ENCODE results near the gene HM13. TPM values are rescaled to one million over a fixed set of nuclear protein-coding genes. Genes with fewer than 3 reads are reported as not detected.
A peak's percentile ranks its signal among the peaks of the same experiment; 100 is the strongest.

HM13 gene
- total and polyA plus RNA-seq, 8 donors, result 10.7 to 181 (median 91.8) TPM

DNA sequence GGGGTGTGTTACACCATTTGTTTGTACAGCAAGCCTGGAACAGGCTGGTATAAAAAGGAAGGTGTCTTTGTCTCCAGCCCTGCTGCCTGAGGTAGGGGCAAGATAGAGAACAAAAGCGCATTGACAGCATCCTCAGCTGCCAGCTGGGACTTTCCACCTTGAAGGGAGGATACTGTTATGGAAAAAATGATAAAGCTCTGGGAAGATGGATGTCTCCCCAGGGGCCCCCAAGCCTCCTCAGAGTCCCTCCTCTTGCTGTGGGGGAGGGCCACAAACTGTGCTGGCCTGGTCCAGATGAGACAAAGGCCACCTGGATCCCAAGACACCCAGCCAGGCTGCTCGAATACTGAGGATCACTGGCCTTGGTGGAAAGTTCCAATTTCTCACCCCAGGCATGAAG lies 26.1 kb upstream of the HM13 start:
- Histone ChIP-seq H3K4me3 (no peak overlapping the region), H3K27me3 (peaks cover 0 to 22% (median 9%) of the 10 kb centered on the region in 3 donors), H3K36me3 (no peaks in the 10 kb centered on the region), H3K4me1 (peaks cover 0 to 10% (median 8%) of the 10 kb centered on the region in 4 donors), H3K27ac (no peak overlapping the region), H3K9me3 (no peaks in the 10 kb centered on the region)
- DNase-seq, result peak in 1 of 2 donors; percentile 60
- intact Hi-C loops (cut with DNase I; ENCODE audit: low total_unique reads), result no loop called here
- TF ChIP-seq, protein P1, sequence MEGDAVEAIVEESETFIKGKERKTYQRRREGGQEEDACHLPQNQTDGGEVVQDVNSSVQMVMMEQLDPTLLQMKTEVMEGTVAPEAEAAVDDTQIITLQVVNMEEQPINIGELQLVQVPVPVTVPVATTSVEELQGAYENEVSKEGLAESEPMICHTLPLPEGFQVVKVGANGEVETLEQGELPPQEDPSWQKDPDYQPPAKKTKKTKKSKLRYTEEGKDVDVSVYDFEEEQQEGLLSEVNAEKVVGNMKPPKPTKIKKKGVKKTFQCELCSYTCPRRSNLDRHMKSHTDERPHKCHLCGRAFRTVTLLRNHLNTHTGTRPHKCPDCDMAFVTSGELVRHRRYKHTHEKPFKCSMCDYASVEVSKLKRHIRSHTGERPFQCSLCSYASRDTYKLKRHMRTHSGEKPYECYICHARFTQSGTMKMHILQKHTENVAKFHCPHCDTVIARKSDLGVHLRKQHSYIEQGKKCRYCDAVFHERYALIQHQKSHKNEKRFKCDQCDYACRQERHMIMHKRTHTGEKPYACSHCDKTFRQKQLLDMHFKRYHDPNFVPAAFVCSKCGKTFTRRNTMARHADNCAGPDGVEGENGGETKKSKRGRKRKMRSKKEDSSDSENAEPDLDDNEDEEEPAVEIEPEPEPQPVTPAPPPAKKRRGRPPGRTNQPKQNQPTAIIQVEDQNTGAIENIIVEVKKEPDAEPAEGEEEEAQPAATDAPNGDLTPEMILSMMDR (IDR thresholded peaks at IDR 0.05), result no peak
- TF ChIP-seq POLR2AphosphoS5 (IDR thresholded peaks at IDR 0.05), result no peak
- WGBS, 5 donors, result 37 to 71% (median 62%) methylated on average over 1 to 2 of the region's 2 CpGs

DNA sequence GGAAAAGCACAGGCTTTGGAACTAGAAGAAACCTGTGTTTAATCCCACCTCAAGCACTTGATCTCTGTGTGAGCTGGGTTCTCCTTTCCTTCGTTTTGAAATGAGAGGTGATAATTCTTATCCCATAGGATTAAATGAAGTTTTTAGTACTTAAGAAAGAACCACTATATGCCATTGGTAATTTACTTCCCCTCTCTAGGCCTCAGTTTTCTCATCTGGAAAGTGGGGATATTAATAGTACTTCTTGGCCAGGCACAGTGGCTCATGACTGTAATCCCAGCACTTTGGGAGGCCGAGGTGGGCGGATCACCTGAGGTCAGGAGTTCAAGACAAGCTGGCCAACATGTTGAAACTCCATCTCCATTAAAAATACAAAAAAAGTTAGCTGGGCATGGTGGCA lies 25.1 kb upstream of the HM13 start:
- H3K27me3 ChIP-seq, result peaks cover 0 to 18% (median 9%) of the 10 kb centered on the region in 3 donors
- intact Hi-C loops (cut with DNase I; ENCODE audit: low total_unique reads), result no loop called here
- peaks cover 0 to 10% (median 8%) of the 10 kb centered on the region in 4 donors for H3K4me1 ChIP-seq
- no peak overlapping the region for H3K27ac ChIP-seq
- H3K4me3 ChIP-seq, result no peak overlapping the region
- no peak for DNase-seq
- H3K36me3 ChIP-seq, result no peaks in the 10 kb centered on the region
- no peaks in the 10 kb centered on the region for H3K9me3 ChIP-seq
- TF ChIP-seq, protein P1 (IDR thresholded peaks at IDR 0.05), result no peak
- TF ChIP-seq POLR2AphosphoS5 (IDR thresholded peaks at IDR 0.05) (no peak), POLR2A (IDR thresholded peaks at IDR 0.05) (no peak), EP300 (IDR thresholded peaks at IDR 0.05) (no peak)
- 70 to 82% (median 77%) methylated on average over 3 of the region's 3 CpGs for WGBS, 5 donors

DNA sequence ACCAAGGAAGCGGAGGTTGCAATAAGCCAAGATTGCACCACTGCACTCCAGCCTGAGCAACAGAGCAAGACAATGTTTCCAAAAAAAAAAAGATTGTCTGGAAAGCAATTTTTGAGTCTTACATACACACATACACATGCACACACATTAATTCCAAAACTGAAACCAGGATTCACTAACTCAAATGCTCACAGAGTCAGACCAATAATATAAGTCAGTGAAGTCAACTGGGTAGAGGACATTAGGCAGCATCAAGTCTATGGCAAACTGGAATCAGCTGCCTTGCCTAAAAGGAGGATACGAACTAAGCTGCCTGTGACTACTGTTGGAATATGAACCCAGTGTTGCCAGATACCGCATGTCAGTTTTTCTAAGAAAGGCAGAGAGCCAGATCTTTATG lies 23.5 kb upstream of the HM13 start:
- no peak for TF ChIP-seq POLR2A (IDR thresholded peaks at IDR 0.05)
- TF ChIP-seq, protein P1 (IDR thresholded peaks at IDR 0.05), result no peak
- no peak for TF ChIP-seq POLR2AphosphoS5 (IDR thresholded peaks at IDR 0.05)
- no peak for TF ChIP-seq EP300 (IDR thresholded peaks at IDR 0.05)
- Histone ChIP-seq H3K27ac (no peak overlapping the region), H3K27me3 (peaks cover 0 to 4% (median 3%) of the 10 kb centered on the region in 3 donors), H3K4me1 (peaks cover 0 to 5% (median 4%) of the 10 kb centered on the region in 4 donors), H3K4me3 (no peak overlapping the region), H3K36me3 (no peaks in the 10 kb centered on the region), H3K9me3 (no peaks in the 10 kb centered on the region)
- intact Hi-C loops (cut with DNase I; ENCODE audit: low total_unique reads), result no loop called here
- WGBS, 5 donors, result 91 to 96% (median 95%) methylated on average over 3 of the region's 3 CpGs
- DNase-seq, result no peak

DNA sequence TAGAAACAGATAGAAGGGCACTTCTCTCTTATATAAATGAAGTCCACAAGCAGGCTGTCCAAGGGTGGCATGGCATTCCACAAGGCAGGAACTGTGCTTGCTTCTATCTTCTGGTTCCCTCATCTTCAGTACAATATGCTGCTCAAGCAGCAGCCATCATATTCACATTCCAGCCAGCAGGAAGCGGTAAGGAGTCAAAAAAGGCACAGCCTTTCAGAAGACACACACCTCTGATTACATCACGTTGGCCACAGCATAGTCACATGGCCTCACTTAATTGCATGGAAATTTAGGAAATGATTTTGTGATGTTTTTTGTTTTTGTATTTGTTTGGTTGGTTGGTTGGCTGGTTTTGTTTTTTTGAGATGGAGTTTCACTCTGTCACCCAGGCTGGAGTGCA lies 20.1 kb upstream of the HM13 start:
- Histone ChIP-seq H3K36me3 (no peaks in the 10 kb centered on the region), H3K4me1 (peaks cover 0 to 10% (median 2%) of the 10 kb centered on the region in 4 donors), H3K27me3 (peaks cover 0 to 9% (median 0%) of the 10 kb centered on the region in 3 donors), H3K4me3 (no peak overlapping the region), H3K9me3 (no peaks in the 10 kb centered on the region), H3K27ac (no peak overlapping the region)
- TF ChIP-seq POLR2AphosphoS5 (IDR thresholded peaks at IDR 0.05) (no peak), POLR2A (IDR thresholded peaks at IDR 0.05) (no peak), EP300 (IDR thresholded peaks at IDR 0.05) (no peak)
- TF ChIP-seq, protein P1 (IDR thresholded peaks at IDR 0.05), result no peak
- 46 to 59% (median 51%) methylated on average over 2 of the region's 2 CpGs for WGBS, 5 donors
- intact Hi-C loops (cut with DNase I; ENCODE audit: low total_unique reads), result no loop called here
- peak in 1 of 2 donors; percentile 54 for DNase-seq

Data from stomach (tissue), 9 donors.